ENCODE measurements around the gene POLR2I.
A peak's percentile ranks its signal among the peaks of the same experiment; 100 is the strongest.

POLR2I gene

GRCh38 chr19:36099166-36099785, 15.4 kb downstream of the POLR2I start:
- Histone ChIP-seq H3K36me3 (ENCODE audit: control insufficient read depth in 2 of 2, insufficient read depth in 1 of 2, low read length in 2 of 2) (peaks cover 85 to 95% of the 10 kb centered on the region in 2 experiments), H3K27ac (ENCODE audit: extremely low read depth, low read depth, low read length) (peak overlapping the region; percentile 58; the same call in 1 of the 2 replicates), H3K4me1 (ENCODE audit: control insufficient read depth, insufficient read depth, low read length) (no peaks in the 10 kb centered on the region), H3K9me3 (ENCODE audit: control insufficient read depth, insufficient read depth, low read depth, low read length) (no peaks in the 10 kb centered on the region), H3K4me3 (ENCODE audit: low read depth, low read length) (no peak overlapping the region)
- ChIA-PET POLR2A (interaction anchor here (0.6 to 2.0 kb wide), 3 partner anchors 10 to 29 kb away, joined by 3 to 9 read pairs (median 5); partner anchors contain the start of genes POLR2I and TBCB), CTCF (interaction anchor here (4.4 kb wide), 1 partner anchor 38 kb away, joined by 21 read pairs; no protein-coding TSS in a partner anchor)
- no peak for TF ChIP-seq ZNF37A (tag by site-specific recombination; IDR thresholded peaks at IDR 0.05)
- TF ChIP-seq ZEB2 (tag by site-specific recombination; IDR thresholded peaks at IDR 0.05): no peak
- TF ChIP-seq ZNF133 (tag by site-specific recombination; IDR thresholded peaks at IDR 0.05): no peak
- no peak for TF ChIP-seq KLF1 (tag by site-specific recombination; IDR thresholded peaks at IDR 0.05)

DNA sequence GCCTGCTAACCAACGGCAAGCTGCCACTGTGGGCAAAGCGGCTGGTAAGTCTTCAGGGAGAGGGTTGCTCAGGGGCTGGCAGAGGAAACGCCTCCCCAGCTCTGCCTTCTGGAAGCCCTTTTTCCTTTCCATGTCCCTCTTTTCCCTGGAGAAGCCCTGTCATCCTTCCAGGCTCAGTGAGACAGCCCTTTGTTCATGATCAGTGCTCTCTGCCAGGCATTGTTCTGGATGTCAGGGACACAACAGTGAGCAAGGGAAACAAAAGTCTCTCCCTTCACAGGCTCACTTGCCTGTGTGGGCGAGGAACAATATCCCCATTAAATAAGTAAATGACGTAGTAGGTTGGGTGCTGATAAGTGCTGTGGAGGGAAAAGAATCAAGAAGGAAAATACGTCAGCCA, 17.6 kb downstream of the POLR2I start:
- ChIA-PET POLR2A (interaction anchor here (0.6 to 0.9 kb wide), 2 partner anchors 13 to 280 kb away, joined by 3 to 4 read pairs; no protein-coding TSS in a partner anchor), CTCF (interaction anchor here (0.7 to 2.1 kb wide), 2 partner anchors 31 to 41 kb away, joined by 3 to 7 read pairs; no protein-coding TSS in a partner anchor)
- Histone ChIP-seq H3K4me1 (ENCODE audit: control insufficient read depth, insufficient read depth, low read length) (no peaks in the 10 kb centered on the region), H3K4me3 (ENCODE audit: low read depth, low read length) (no peak overlapping the region), H3K27ac (ENCODE audit: extremely low read depth, low read depth, low read length) (no peak overlapping the region; the same call in 1 of the 2 replicates), H3K9me3 (ENCODE audit: control insufficient read depth, insufficient read depth, low read depth, low read length) (no peaks in the 10 kb centered on the region), H3K36me3 (ENCODE audit: control insufficient read depth in 2 of 2, insufficient read depth in 1 of 2, low read length in 2 of 2) (peaks cover 85 to 96% of the 10 kb centered on the region in 2 experiments)
- TF ChIP-seq ZBTB48 (tag by site-specific recombination; IDR thresholded peaks at IDR 0.05) (no peak), ZFHX2 (tag by site-specific recombination; conservative IDR thresholded peaks at IDR 0.05) (0 out of 2 replicates have a peak, but pooled peaks have one; percentile 19), EGR2 (tag by site-specific recombination; IDR thresholded peaks at IDR 0.05; ENCODE audit: low read depth) (peak; percentile 64), ZNF600 (tag by site-specific recombination; IDR thresholded peaks at IDR 0.05) (peak; percentile 58; the same call in 1 of the 2 replicates), HIC1 (tag by site-specific recombination; IDR thresholded peaks at IDR 0.05) (no peak)
- TF ChIP-seq, protein P1, sequence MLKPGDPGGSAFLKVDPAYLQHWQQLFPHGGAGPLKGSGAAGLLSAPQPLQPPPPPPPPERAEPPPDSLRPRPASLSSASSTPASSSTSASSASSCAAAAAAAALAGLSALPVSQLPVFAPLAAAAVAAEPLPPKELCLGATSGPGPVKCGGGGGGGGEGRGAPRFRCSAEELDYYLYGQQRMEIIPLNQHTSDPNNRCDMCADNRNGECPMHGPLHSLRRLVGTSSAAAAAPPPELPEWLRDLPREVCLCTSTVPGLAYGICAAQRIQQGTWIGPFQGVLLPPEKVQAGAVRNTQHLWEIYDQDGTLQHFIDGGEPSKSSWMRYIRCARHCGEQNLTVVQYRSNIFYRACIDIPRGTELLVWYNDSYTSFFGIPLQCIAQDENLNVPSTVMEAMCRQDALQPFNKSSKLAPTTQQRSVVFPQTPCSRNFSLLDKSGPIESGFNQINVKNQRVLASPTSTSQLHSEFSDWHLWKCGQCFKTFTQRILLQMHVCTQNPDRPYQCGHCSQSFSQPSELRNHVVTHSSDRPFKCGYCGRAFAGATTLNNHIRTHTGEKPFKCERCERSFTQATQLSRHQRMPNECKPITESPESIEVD (tag by site-specific recombination; IDR thresholded peaks at IDR 0.05): no peak

DNA sequence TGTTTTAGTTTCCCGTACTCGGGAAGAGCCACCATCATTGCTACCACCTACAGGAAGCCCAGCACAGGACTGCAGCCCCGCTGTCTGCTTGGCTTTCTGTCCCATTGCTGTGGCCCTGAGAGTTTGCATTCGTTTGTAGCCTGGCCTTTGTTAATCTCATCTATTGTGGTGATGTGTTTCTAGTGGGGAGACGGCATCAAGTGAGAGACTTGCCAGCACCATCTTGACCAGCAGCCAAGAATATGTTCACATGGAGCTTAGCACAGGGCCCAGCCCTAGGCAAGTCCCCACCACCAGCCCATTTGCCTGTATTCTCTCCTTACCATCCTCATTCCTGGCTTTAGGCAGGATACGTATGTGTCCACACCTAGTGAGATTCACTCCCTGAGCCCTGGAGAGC, 21.0 kb downstream of the POLR2I start:
- no peaks in the 10 kb centered on the region for H3K9me3 ChIP-seq (ENCODE audit: control insufficient read depth, insufficient read depth, low read depth, low read length)
- CTCF ChIA-PET: interaction anchor here (0.9 kb wide), 1 partner anchor 33 kb away, joined by 3 read pairs; no protein-coding TSS in a partner anchor
- no peaks in the 10 kb centered on the region for H3K4me1 ChIP-seq (ENCODE audit: control insufficient read depth, insufficient read depth, low read length)
- POLR2A ChIA-PET: no interaction called here
- H3K36me3 ChIP-seq (ENCODE audit: control insufficient read depth in 2 of 2, insufficient read depth in 1 of 2, low read length in 2 of 2): peaks cover 89 to 100% of the 10 kb centered on the region in 2 experiments
- no peak overlapping the region for H3K27ac ChIP-seq (ENCODE audit: extremely low read depth, low read depth, low read length)
- no peak for TF ChIP-seq ZNF544 (tag by site-specific recombination; IDR thresholded peaks at IDR 0.05)
- no peak overlapping the region for H3K4me3 ChIP-seq (ENCODE audit: low read depth, low read length)

DNA sequence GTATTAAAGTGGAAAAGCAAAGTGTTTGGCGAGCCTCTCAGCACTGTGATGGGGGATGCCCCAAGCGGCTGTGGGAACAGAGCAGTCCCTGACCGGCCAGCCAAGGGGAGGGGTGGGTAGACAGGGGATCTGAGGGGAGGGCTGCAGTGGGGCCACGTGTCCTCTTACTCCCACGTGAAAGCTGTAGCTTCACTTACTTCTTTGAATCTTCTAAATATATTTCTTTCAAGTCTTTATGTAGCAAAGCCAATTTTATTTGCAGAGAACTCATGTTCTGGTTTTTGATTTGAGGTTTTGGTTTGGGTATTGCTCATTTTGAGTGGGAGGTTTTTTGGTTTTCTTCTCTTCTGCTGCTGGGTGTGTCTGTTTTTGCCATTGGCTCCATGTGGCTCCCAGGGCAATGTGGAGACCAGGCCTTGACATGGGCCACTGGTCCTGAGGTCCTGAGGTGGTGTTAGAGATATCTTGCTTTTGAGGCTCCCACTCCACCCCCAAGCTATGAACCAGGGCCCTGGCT, 21.5 kb downstream of the POLR2I start:
- Histone ChIP-seq H3K27ac (ENCODE audit: extremely low read depth, low read depth, low read length) (no peak overlapping the region), H3K36me3 (ENCODE audit: control insufficient read depth in 2 of 2, insufficient read depth in 1 of 2, low read length in 2 of 2) (peaks cover 89 to 100% of the 10 kb centered on the region in 2 experiments), H3K9me3 (ENCODE audit: control insufficient read depth, insufficient read depth, low read depth, low read length) (no peaks in the 10 kb centered on the region), H3K4me1 (ENCODE audit: control insufficient read depth, insufficient read depth, low read length) (no peaks in the 10 kb centered on the region), H3K4me3 (ENCODE audit: low read depth, low read length) (no peak overlapping the region)
- TF ChIP-seq EGR2 (tag by site-specific recombination; IDR thresholded peaks at IDR 0.05; ENCODE audit: low read depth): 0 out of 2 replicates have a peak, but pooled peaks have one; percentile 8
- no peak for TF ChIP-seq ZNF670 (tag by site-specific recombination; IDR thresholded peaks at IDR 0.05; ENCODE audit: low read depth)
- ChIA-PET CTCF (interaction anchor here (0.9 kb wide), 1 partner anchor 32 kb away, joined by 3 read pairs; no protein-coding TSS in a partner anchor), POLR2A (no interaction called here)
